Measurements from ENCODE around the gene CHL1. TPM values are rescaled to one million over a fixed set of nuclear protein-coding genes. Genes with fewer than 3 reads are reported as not detected.

Gene CHL1
- total RNA-seq, 1 donor from 2014 or later, result 1.4 TPM

DNA sequence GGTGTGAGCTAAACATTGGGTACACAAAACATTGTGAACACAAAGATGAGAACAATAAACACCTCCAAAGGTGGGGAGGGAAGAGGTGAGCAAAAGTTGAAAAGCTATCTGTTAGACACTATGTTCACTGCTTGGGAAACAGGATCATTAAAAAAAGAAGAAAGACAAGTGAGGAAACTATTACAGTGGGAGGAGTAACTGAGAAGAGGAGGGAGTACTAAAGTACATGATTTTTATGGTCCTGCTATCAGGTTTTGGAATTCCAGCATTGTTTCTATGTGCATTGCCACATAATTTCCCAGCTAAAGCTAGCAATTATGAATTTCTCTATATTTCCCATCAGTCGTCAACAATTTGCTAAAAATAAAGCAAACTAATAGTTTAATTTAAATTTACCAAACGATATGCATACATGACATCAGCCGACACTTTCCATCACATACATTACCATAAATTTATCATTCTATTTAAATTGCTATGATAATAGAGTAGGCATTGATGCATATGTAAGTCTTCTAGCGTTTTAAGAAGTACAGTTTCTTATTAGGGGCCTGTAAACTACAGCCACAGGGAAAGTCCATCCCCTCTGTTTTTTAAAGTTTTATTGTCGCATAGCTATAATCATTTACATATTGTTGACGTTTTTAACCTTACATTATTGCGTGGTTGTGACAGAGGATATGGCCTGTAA, 221.8 kb downstream of the CHL1 start:
- H3K36me3 Mint-ChIP-seq, result no peaks in the 10 kb centered on the region
- H3K4me1 Mint-ChIP-seq (ENCODE audit: unreplicated experiment), result no peaks in the 10 kb centered on the region
- no peak overlapping the region for H3K4me3 Mint-ChIP-seq
- DNase-seq (ENCODE audit: extremely low spot score, unreplicated experiment), result no peak
- no peak overlapping the region for H3K27ac Mint-ChIP-seq
- no peaks in the 10 kb centered on the region for H3K9me3 Mint-ChIP-seq
- no peak for TF ChIP-seq CTCF (conservative IDR thresholded peaks at IDR 0.05)
- peaks cover 21% of the 10 kb centered on the region for H3K27me3 Mint-ChIP-seq

GRCh38 chr3:420584-420983, 224.0 kb downstream of the CHL1 start:
- Mint-ChIP-seq H3K4me1 (ENCODE audit: unreplicated experiment) (no peaks in the 10 kb centered on the region), H3K4me3 (no peak overlapping the region)
- TF ChIP-seq CTCF (conservative IDR thresholded peaks at IDR 0.05), result no peak

GRCh38 chr3:425079-425478, 228.5 kb downstream of the CHL1 start:
- no peaks in the 10 kb centered on the region for H3K36me3 Mint-ChIP-seq
- no peak for DNase-seq (ENCODE audit: extremely low spot score, unreplicated experiment)
- peaks cover 5% of the 10 kb centered on the region for H3K27me3 Mint-ChIP-seq
- H3K4me3 Mint-ChIP-seq, result no peak overlapping the region
- H3K27ac Mint-ChIP-seq, result no peak overlapping the region
- peaks cover 3% of the 10 kb centered on the region for H3K9me3 Mint-ChIP-seq
- H3K4me1 Mint-ChIP-seq (ENCODE audit: unreplicated experiment), result no peaks in the 10 kb centered on the region
- TF ChIP-seq CTCF (conservative IDR thresholded peaks at IDR 0.05), result no peak

More at GRCh38 chr3:420584-420983, 224.0 kb downstream of the CHL1 start:
- Mint-ChIP-seq H3K9me3 (no peaks in the 10 kb centered on the region), H3K36me3 (no peaks in the 10 kb centered on the region), H3K27me3 (peaks cover 21% of the 10 kb centered on the region), H3K27ac (no peak overlapping the region)
- no peak for DNase-seq (ENCODE audit: extremely low spot score, unreplicated experiment)

- TF ChIP-seq CTCF (conservative IDR thresholded peaks at IDR 0.05), result no peak
- peaks cover 5% of the 10 kb centered on the region for H3K9me3 Mint-ChIP-seq
Observed at GRCh38 chr3:426072-426471, 229.5 kb downstream of the CHL1 start.

GRCh38 chr3:427128-427527, 230.6 kb downstream of the CHL1 start:
- no peaks in the 10 kb centered on the region for H3K4me1 Mint-ChIP-seq (ENCODE audit: unreplicated experiment)
- no peaks in the 10 kb centered on the region for H3K27me3 Mint-ChIP-seq
- TF ChIP-seq CTCF (conservative IDR thresholded peaks at IDR 0.05), result no peak
- H3K4me3 Mint-ChIP-seq, result no peak overlapping the region
- H3K36me3 Mint-ChIP-seq, result no peaks in the 10 kb centered on the region
- peaks cover 5% of the 10 kb centered on the region for H3K9me3 Mint-ChIP-seq
- H3K27ac Mint-ChIP-seq, result no peak overlapping the region
- no peak for DNase-seq (ENCODE audit: extremely low spot score, unreplicated experiment)

More at GRCh38 chr3:426072-426471, 229.5 kb downstream of the CHL1 start:
- no peaks in the 10 kb centered on the region for H3K36me3 Mint-ChIP-seq
- DNase-seq (ENCODE audit: extremely low spot score, unreplicated experiment), result no peak
- no peak overlapping the region for H3K27ac Mint-ChIP-seq
- H3K4me1 Mint-ChIP-seq (ENCODE audit: unreplicated experiment), result no peaks in the 10 kb centered on the region
- H3K4me3 Mint-ChIP-seq, result no peak overlapping the region
- H3K27me3 Mint-ChIP-seq, result no peaks in the 10 kb centered on the region
